ENCODE results near the gene DNAJC5. TPM values are rescaled to one million over a fixed set of nuclear protein-coding genes. Genes with fewer than 3 reads are reported as not detected.
A peak's percentile ranks its signal among the peaks of the same experiment; 100 is the strongest.

DNAJC5 gene
- total and polyA plus RNA-seq, 8 donors, result 23.1 to 60.1 (median 38.1) TPM

DNA sequence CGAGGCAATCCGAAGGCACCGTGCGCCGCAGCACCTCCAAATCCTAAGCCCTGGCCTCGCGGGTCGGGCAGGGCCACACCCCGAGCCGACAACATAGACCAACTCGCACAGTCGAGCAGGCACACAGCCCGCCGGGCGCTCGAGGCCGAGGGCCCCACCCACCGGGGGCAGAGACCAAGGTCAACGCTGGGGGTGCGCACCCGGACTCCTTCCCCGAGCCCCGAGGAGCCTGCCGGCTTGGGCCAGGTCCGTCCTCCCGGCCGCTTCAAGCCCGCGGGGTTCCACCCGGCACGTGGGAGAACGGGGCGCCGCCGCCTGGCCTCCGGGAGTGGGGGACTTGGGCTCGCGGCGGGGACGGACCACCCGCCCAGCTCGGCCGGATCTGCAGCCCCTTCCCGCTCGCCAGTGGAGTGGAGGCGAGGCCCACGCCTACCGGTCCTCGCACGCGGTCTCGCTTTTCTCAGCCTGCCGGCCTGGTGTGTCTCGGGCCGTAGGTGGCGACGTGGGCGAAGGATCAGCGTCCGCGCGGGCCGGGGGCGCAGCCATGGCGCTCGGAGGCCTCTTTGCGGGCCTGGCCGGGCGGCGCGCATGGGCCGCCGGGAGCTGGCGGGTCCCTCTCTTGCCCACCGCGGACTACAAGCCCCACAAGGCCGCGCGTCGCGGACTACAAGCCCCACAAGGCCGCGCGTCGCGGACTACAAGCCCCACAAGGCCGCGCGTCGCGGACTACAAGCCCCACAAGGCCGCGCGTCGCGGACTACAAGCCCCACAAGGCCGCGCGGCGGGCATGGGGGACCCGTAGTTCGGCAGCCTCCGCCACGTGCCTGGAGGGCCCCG, 61.1 kb downstream of the DNAJC5 start, which contains the start of gene UCKL1:
Gene UCKL1 (minus strand): TSS at position 590 of the 837 bp plus-strand sequence. CDS start 44 bp downstream, at position 546.
- DNase-seq, result peak; percentile 94 to 97
- peak within 1 kb of the TSS; percentile 87 to 94 (median 91) for H3K27ac ChIP-seq
- intact Hi-C loops (cut with DNase I; ENCODE audit: low total_unique reads), result no loop called here
- H3K27me3 ChIP-seq, result no peaks in the 10 kb centered on the region
- H3K4me3 ChIP-seq, result peak within 1 kb of the TSS; percentile 85 to 100 (median 90)
- TF ChIP-seq EP300 (IDR thresholded peaks at IDR 0.05), result no peak
- peak in 1 of 4 donors; percentile 32 for TF ChIP-seq POLR2A (IDR thresholded peaks at IDR 0.05)
- TF ChIP-seq POLR2AphosphoS5 (IDR thresholded peaks at IDR 0.05), result peak in 2 of 3 donors; percentile 71 to 80
- TF ChIP-seq, protein P1, sequence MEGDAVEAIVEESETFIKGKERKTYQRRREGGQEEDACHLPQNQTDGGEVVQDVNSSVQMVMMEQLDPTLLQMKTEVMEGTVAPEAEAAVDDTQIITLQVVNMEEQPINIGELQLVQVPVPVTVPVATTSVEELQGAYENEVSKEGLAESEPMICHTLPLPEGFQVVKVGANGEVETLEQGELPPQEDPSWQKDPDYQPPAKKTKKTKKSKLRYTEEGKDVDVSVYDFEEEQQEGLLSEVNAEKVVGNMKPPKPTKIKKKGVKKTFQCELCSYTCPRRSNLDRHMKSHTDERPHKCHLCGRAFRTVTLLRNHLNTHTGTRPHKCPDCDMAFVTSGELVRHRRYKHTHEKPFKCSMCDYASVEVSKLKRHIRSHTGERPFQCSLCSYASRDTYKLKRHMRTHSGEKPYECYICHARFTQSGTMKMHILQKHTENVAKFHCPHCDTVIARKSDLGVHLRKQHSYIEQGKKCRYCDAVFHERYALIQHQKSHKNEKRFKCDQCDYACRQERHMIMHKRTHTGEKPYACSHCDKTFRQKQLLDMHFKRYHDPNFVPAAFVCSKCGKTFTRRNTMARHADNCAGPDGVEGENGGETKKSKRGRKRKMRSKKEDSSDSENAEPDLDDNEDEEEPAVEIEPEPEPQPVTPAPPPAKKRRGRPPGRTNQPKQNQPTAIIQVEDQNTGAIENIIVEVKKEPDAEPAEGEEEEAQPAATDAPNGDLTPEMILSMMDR (IDR thresholded peaks at IDR 0.05), result no peak
- H3K4me1 ChIP-seq, result peaks cover 47 to 68% (median 63%) of the 10 kb centered on the region in 4 donors
- 0 to 1% (median 0%) methylated on average over 23 to 105 of the region's 105 CpGs for WGBS, 5 donors
- H3K36me3 ChIP-seq, result peaks cover 1 to 33% (median 29%) of the 10 kb centered on the region in 4 donors
- no peaks in the 10 kb centered on the region for H3K9me3 ChIP-seq

- 0 to 1% (median 0%) methylated on average over 15 of the region's 15 CpGs for WGBS, 5 donors
- Histone ChIP-seq H3K4me3 (peak overlapping the region; percentile 85 to 100 (median 90)), H3K36me3 (peaks cover 2 to 39% (median 35%) of the 10 kb centered on the region in 4 donors), H3K27ac (peak overlapping the region; percentile 73 to 94 (median 80)), H3K27me3 (no peaks in the 10 kb centered on the region), H3K9me3 (no peaks in the 10 kb centered on the region), H3K4me1 (peaks cover 41 to 62% (median 57%) of the 10 kb centered on the region in 4 donors)
- intact Hi-C loops (cut with DNase I; ENCODE audit: low total_unique reads), result no loop called here
- DNase-seq, result no peak
- TF ChIP-seq, protein P1 (IDR thresholded peaks at IDR 0.05), result no peak
- TF ChIP-seq EP300 (IDR thresholded peaks at IDR 0.05) (no peak), POLR2AphosphoS5 (IDR thresholded peaks at IDR 0.05) (no peak), POLR2A (IDR thresholded peaks at IDR 0.05) (no peak)
These were observed 61.7 kb downstream of the DNAJC5 start for GRCh38 chr20:63956664-63957003.

GRCh38 chr20:63957004-63957689, 62.2 kb downstream of the DNAJC5 start:
- Histone ChIP-seq H3K4me1 (peaks cover 36 to 56% (median 52%) of the 10 kb centered on the region in 4 donors), H3K4me3 (peak overlapping the region; percentile 85 to 100 (median 90))

More at GRCh38 chr20:63957004-63957689, 62.2 kb downstream of the DNAJC5 start:
- WGBS, 5 donors, result 0 to 2% (median 1%) methylated on average over 12 to 28 of the region's 28 CpGs
- Histone ChIP-seq H3K36me3 (peaks cover 2 to 44% (median 40%) of the 10 kb centered on the region in 4 donors), H3K9me3 (no peaks in the 10 kb centered on the region), H3K27me3 (no peaks in the 10 kb centered on the region), H3K27ac (peak overlapping the region; percentile 73 to 94 (median 80))
- peak; percentile 71 to 93 for DNase-seq
- TF ChIP-seq POLR2AphosphoS5 (IDR thresholded peaks at IDR 0.05) (peak in 1 of 3 donors; percentile 22), POLR2A (IDR thresholded peaks at IDR 0.05) (no peak), EP300 (IDR thresholded peaks at IDR 0.05) (no peak)
- TF ChIP-seq, protein P1 (IDR thresholded peaks at IDR 0.05), result no peak
- intact Hi-C loops (cut with DNase I; ENCODE audit: low total_unique reads), result no loop called here
